OCI-M2 (cell line): Measurements from ENCODE around the gene RAET1G.

Experiments used
- DNase-seq: peaks from one replicate; lab custom pipeline; 2025; ENCODE audit not compliant: unreplicated experiment; lab: John Stamatoyannopoulos, UW

The RAET1G gene

GRCh38 chr6:149869275-149869892 lies 53.5 kb downstream of the RAET1G start:
- no peak for DNase-seq

GRCh38 chr6:149867876-149868640 lies 54.9 kb downstream of the RAET1G start:
- DNase-seq = no peak
